T-helper 9 cell (primary cell): ENCODE results near the gene LIF.
A peak's percentile ranks its signal among the peaks of the same experiment; 100 is the strongest.

ENCODE experiments used
- DNase-seq: peaks from one replicate; pipeline ENCODE4 v3.0.0-alpha.2; 2020
- total RNA-seq, 2 donors: gene quantifications; one replicate each; lab custom pipeline; 2026; lab: John Stamatoyannopoulos, UW

Gene LIF
- 0.98 to 4.1 reads per million in 2 donors for total RNA-seq

DNA sequence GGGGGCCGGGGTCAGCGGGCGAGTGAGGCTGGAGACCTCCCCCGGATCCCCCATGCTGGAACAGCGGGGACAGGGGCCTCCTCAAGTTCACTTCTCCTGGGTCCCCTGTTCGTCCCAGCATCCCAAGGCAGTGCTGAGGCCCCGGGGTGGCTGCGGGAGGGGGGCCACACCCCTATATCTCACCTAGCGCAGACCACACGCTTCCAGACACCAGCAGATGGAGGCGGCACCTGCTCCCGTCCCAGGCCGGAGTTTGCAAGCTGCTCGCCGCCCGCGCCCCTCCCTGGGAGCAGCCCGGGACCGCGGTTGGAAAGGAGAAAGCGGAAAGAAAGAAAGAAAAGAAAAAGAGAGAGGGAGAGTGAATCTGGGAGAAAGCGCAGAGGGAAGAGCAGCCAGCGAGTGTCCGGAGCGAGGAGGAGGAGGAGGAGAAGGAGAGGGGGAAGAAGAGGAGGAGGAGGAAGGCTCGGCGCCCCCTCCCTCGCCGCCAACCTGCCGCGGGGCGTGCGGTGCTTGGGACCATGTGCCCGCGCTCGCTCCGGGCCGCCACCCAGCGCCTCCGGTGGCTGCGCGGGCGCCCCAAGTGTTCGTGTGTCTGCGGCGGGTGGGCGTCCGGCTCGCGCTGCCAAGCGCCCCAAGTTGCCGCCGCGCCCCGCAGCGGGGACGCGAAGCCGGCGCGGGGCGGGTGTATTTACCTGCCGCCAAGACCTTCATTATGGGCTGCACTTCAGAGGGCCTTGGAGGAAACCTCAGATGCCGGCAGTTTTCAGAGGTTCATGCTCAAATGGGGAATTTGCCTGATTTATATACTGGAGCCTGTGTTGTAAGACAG lies at the start of gene LIF:
TSS of gene LIF (minus strand) at position 775 of the 829 bp plus-strand sequence. CDS start at position 711, 64 bp downstream.
- DNase-seq: peak; percentile 32

DNA sequence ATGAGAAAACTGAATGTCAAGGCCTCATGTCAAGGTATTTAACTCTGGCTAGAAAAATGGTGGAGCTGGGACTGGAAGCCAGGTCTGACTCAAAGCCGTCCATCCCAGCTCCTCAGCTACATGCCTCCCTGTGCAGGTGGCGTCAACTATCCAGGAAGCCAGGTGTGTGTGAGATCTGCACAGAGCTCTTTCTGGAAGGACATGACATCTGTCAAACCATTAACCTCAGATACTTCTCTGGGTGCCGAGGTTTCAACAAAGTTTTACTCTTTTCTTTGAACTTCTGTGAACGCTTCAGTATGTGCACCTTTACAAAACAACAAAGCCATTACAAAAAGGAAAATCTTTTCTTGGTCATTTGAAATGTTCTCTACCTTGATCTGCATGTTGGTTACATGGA lies 49.8 kb upstream of the LIF start:
- no peak for DNase-seq

DNA sequence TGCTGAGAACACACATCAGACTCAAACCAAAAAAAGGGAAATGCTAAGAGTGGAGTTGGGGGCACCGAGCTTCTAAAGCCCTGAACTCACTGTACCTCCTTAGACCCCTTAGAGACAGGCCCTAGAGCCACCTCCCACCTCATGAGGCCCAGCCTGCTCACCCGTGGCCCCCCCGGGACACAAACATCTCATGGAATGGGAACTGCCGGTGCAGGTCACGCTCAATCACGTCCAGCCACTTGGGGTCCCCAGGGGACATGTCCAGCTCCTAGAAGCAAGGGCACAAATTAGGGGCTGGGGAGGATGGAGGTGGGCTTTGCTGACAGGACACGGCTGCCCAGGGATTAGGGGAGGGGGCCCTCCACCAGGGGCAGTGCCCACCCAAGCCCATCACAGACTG lies 49.0 kb upstream of the LIF start:
- no peak for DNase-seq

DNA sequence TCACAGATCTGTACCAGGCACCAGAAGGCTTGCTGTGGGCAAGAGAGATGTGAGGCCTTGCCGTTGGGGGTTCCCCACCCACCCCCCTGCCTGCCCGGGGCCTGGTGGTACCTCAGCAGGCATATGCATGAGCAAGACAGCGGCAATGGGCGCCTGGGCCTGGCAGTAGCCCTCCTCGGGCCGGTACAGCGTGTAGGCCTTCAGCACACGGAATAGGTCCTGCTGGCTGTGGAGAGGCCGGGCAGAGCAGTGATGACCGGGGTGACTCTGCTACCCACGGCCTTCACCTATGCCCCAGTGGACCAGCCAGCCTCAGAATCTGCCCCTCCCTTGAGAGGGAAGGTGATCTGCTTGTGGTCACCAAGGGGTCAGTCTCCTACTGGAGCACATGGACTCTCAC lies 48.3 kb upstream of the LIF start:
- no peak for DNase-seq

DNA sequence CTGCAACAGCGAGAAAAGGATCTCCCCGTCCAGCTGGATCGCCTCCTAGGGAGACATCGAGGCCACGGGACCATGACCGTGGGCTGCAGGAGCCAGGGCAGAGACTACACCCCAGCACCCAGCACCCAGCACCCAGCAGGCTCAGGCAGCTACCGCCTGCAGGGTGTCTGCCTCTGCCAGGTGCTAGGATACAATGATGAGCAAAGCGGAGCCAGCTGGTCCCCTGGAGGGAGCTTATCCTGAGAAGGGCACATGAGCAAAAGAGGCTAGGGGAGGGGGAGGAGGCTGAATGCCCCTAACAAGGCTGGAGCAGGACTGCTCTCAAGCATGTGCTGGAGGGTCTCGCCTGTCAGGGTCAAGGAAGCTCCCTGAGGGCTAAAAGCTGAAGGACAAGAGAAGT lies 47.5 kb upstream of the LIF start:
- no peak for DNase-seq

DNA sequence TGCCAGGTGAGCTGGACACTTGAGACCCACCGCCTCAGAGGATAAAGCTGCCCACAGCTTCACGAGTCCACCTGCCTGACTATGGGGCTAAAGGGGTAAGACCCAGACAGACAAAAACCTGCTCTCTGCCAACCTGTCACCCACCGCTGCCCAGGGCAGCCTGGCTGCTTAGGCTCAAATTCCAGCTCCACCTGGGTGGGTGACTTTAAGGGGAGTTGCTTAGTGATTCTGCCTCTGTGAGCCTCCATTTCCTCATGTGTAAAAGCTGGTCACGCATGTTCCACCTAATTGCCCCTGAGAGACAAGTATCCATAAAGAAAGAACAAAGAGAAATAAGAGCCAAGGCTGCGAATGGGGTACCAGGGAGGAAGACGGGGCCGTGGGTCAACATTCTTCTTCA lies 46.5 kb upstream of the LIF start:
- DNase-seq: no peak

DNA sequence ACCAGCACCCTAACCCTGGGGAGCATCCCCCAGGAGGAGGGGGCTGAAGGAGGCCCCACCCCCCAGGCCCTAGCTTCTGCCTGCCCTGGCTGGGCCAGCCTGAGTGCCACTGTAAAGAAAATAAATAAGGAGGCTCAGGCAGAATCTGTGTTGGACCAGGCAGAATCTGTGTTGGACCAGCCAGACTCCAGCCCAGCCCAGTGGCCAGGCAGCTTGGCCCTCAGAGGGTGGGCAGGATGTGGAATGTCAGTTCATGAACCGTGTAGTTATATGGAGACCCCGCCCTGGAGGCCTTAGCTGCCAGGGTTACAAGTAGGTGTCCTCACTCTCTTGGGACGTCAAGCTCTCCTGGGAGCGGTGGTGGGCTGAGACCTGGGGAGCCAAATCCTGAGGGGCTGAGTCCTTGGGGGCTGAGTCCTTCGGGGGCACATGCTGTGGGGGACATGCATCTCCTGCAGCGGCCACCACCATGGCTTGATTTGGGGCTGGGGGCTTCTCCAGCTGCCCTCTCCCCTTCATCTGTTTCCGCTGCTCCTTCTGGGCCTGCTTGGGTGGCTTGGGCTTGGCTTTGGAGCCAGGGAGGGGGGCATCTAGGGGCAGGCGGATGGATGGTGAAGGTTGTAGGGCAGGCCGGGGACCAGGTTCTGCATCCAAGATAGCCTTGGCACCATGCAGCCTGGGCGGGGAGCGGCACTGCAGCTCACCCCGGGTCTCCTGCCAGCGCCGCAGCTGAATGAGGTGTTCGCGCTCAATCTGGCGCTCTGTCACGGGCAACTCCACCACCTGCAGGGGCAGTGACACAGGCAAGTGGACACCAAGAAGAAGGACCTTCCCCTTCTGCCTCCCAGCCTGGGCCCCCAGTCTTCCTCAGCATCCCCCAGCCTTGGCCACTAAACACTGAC lies 45.8 kb upstream of the LIF start:
- no peak for DNase-seq

DNA sequence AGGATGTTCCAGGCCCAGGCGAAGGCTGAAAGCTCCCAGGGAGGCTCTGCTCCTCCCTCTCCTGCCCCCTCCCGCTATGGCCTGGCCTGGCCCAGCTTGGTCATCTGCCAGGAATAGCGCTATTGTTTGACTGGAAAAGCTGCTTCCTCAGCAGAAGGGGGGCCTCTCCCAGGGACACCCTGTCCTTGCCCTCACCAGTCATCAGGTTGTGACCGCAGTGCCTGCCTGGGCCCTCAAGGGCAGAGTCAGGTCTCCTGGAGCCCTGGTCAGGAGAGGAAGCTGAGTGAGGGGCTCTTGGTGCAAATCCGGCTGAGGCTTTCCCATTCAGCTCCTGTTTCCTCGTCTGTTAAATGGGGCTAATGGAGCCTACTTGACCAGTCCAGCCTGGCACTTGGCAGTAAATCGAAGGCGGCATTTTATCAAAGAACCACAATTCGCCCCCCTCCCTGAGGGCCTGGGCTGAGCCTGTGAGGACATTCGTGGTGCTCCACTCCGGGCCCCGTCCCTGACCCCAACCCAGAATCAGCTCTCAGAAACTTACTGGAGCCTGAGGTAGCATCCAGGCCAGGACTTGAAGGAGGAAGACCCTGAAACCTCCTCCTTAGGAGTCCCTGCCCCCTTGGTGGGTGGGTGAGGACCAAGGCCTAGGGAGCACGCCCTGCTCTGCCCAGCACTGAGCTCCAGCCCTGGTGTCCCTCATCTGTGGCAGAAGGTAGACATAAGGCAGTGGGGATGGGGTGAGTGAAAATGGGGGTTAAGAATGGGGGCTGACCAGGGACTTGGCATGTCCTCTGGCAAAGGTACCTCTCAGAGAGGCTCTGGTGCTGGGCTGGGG lies 44.7 kb upstream of the LIF start:
- DNase-seq: no peak

DNA sequence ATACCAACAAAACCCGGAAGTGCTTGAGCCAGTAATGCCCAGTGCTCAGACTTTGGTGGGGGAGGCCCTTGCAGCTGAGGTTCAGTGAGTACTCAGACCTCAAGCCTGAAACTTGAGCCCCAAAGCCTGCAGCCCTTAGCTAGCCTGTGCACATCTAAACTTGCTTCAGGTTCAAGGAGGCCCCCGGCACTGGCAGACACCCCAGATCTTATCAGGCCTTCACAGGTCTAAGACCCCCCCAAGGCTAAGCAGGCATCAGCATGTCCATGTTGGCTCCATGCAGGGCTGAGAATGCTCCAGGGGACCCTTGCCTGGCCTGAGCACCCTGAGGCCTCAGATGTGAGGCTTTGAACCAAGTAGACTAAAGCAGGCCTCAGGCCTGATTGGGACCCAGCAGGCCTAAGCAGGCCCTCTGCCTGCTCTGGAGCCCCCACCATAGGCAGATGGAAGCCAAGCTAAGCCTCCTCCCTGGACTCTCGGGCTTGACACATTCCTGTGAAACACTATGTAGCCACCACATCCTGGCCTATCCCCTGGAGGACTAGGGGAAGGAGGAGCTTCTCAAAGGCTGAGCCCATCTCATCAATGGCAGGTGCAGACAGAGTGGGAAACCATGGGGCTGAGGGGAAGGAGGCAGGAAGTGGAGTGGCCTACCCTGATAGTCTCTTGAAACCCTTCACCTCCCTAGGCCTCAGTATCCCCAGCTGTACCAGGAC lies 43.9 kb upstream of the LIF start:
- DNase-seq: no peak

DNA sequence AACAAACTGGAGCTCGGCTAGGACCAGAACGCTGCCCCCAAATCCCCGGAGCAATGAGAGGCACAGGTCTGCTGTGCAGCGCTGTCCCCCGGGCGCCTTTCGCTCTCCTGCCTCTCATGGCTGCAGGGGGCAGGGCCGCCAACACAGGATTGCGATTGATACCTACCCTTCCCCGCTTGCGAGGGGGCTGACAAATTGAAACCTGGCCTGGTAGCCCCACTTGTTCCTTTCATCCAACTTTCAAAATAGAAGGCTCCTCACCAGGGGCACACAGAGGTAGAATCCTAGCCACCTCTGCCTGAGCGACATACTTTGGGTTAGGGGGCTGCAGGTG lies 43.4 kb upstream of the LIF start:
- DNase-seq: no peak

DNA sequence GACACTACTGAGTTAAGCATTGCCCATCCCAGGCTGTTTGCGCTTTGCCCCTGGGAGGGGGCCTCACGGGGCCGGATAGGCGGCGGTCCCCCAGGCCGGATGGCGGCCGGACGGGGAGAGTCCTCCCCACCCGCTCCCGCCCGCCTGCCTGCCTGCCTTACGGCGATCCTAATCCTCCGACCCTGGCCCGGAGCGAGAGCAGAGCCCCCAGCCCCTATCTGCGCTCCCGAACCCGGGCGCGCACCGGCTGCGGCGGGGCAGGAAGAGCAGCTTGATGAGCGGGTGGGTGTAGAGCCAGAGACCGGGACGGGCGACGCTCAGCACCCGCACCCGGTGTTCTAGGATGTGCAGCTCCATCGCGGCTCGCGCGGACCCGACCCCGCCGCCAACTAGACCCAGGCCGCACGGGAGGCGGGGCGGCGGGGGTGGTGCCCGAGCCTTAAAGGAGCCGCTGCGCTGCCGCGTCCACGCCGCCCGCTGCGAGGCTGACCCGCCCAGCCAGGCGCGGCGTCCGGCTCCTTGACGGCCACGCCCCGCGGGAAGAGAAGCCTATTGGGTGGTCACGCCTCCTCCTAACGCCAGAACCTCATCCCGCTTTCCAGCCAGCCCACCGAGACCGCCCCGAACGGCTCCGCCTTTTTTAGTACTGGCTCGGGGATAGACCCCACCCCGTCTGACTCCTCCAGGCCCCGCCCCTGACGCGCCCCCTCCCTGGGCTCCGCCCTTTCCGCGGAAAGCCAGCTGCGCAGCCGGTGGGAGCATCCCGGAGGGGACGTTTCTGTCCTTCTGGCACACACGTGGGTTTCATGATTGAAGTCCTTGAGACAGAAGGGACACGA lies 42.8 kb upstream of the LIF start, which contains the start of gene CASTOR1:
TSS of gene CASTOR1 (minus strand) at position 365 of the 839 bp plus-strand sequence. CDS start at position 357, 8 bp downstream.
- peak; percentile 89 for DNase-seq

DNA sequence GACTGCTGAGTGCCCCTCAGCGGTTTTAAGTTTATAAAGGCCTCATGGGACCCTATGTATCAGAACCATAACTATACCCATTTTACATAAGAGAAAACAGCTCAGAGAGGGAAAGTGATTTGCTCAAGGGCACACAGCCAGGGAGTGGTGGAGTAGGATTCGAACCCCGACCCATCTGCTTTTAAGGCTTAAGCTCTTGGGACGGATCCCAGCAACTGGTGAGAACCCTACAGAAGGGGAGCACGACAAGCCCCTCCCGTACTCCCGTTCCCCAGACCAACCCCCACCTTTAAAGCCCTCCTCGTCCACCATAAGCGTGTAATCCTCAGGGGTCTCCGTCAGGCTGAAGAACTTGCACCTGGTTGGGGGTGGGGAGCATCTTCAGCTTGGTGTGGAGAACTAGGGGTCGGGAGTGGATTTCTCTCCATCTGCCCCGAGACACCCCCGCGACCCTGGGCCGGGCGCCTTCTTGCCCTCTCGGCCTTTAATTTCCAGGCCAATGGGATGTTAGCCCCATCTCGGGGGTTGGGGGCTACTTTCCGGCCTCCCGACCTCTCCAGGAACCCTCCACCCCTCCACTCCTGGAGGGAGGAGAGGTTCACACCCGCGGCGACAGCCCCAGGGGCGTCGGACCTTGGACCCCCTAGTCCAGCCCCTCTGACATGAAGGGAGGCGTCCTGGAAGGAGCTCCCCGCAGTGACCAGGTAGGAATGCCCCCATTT lies 42.0 kb upstream of the LIF start:
- no peak for DNase-seq

DNA sequence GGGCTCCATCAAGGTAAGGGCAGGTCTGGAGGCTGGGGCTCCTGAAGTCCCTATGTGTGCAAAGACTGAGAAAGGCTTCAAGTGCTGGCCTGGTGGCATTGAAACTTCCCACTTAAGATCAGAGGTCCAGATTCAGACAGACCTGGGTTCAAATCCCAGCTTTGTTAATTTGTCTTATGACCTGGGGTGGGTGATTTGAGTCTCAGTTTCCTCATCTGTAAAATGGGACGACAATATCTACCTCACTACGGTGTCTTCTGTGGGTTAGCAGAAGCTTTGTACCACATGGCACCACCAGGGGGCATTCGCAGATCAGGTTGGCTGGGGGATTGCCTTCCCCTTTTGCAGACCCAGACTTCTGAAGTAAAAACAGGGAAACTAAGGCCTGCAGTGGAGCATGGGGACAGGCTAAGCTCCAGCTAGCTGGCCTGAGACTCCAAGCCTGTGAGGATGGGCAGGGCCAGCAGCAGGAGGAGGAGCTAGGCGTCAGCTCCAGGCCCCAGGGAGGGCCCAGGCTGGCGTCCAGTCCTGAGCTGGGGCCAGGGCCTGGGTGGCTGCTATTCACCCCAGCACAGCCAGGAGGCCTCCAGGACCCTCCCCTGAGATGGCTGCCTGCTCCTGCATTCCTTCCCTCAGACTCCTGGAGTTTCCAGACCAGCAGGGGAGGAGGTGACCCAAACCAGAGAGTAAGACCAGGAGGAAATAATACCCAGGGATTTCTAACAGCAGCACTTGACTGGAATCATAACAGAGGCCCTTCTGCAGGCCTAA lies 41.3 kb upstream of the LIF start:
- DNase-seq: peak; percentile 86

DNA sequence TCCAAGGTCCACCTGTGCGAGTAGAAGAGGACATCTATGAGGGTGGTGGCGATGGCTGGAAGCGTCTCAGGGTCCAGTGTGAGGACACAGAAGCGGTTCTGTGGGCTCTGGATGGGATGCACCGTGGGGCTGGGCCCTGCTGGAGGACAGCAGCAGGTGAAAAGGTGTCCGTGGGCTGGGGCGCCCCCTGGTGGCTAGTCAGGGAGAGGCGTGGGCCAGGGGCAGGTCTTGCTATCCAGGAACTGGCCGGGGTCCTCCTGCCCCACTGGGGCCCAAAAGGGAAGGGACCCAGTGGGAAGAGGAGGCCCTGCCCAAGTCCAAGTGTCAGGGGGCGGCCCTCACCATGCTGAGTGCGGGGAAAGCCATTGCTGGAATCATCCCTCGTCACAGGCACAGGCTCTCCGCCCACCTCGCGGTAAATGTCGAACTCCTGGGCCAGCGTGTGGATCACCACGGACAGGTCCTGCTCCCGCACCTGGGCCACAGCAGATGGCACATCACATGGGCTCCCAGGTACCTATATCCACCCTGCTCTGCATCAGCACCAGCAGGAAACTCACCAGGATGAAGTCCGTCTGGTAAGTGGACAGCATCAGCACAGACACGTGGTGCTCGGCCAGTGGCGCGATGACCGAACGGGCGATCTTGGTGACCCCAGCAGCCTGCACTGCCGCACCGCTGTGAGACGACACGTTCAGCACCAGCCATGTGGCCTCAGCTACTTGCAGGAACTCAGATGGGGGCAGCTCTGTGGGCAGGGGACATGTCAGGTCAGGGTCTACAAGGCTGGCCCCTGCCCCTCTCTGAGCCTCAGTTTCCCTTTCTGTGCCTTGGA lies 40.5 kb upstream of the LIF start:
- peak; percentile 88 for DNase-seq

DNA sequence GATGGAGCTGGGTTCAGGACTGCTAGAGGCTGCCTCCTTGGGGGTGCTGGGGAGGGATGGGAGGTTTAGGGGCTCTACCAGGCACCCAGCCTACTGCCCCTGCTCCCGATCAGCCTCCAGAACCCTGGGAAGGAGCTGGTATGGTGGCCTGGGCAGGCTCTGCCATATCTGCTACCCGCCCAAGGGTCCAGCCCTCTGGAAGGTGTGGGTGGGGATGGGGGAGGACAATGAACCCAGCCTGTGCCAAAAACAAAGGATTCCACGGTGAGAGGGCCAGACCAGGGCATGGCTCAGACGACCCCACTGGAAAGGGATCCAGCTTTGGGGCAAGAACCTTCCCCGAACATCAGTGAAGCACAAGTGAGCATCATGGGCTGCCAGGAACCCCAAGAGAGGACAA lies 39.8 kb upstream of the LIF start:
- no peak for DNase-seq

DNA sequence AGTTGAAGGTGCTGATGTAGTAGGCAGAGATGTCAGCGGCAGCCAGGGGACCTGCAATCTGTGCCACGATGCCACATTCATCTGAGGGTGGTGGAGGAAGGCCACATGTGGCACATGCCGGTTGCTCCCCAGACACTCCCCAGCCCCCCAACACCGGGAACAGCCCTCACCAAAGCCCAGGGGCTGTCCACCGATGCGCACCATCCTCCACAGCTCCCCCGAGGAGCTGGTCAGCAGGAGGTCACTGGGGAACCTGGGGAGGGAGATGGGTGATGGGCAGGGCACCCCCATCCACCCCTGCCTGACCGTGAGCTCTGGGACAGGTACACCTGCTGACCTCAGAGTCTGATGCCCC lies 39.3 kb upstream of the LIF start:
- DNase-seq: no peak

DNA sequence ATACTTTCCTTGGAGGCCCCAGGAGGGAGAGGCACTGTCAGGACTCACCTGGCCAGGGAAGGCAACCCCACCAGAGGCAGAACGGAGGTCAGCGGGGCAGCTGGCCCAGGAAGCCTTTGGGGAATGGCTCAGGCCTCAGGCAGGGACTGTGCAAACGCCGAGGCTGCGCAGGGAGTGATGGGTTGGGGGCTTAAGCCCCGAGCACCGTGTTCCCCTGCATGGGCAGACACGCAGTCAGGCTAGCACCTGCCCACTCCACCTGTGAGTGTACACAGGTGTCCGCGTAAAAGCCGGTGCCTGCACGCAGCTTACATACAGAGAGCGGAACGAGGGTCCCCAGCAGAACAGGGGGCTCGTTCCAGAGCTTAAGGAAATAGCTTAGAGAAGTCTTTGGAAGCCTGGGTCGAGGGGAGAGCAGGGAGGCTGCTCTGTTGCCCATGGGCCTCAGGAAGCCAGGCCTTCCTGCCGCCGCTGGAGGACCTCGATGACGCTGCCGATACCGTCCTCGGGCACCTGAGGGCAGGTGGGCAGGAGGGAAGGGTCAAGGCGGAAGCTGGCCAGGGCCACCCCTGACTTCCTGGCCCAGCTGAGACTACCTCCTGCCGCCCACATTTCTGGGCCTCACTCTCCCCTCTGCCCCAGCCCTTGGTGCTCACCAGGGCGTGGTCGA lies 38.8 kb upstream of the LIF start:
- no peak for DNase-seq

DNA sequence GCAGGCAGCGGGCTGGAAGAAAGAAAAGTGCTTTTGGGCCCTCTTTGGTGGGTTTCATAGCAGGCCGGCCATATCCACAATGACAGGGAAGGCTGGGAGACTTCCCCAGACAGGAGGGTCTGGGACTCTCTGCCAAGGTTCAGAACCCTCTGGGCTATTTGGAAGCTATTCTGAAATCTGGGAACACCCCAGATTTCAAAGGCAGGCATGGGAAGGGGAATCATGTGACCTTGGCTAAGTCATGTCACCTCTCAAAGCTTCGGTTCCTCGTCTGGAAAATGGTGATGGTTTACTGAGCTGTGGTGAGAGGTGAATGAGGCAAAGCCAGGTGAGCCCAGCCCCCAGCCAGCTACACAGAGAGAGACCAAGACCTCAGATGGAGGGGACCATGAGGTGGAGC lies 38.1 kb upstream of the LIF start:
- DNase-seq: no peak
